ENCODE results near the gene CMPK2. TPM values are rescaled to one million over a fixed set of nuclear protein-coding genes. Genes with fewer than 3 reads are reported as not detected.
"Not testable (repeated sequence)": the region's sequence is repeated elsewhere in the genome, so short reads cannot be mapped to it uniquely, and the experiment has no call there.

CMPK2 gene, protein sequence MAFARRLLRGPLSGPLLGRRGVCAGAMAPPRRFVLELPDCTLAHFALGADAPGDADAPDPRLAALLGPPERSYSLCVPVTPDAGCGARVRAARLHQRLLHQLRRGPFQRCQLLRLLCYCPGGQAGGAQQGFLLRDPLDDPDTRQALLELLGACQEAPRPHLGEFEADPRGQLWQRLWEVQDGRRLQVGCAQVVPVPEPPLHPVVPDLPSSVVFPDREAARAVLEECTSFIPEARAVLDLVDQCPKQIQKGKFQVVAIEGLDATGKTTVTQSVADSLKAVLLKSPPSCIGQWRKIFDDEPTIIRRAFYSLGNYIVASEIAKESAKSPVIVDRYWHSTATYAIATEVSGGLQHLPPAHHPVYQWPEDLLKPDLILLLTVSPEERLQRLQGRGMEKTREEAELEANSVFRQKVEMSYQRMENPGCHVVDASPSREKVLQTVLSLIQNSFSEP
- polyA plus RNA-seq (2012; ENCODE audit: missing spikeins), result 2.9 TPM

DNA sequence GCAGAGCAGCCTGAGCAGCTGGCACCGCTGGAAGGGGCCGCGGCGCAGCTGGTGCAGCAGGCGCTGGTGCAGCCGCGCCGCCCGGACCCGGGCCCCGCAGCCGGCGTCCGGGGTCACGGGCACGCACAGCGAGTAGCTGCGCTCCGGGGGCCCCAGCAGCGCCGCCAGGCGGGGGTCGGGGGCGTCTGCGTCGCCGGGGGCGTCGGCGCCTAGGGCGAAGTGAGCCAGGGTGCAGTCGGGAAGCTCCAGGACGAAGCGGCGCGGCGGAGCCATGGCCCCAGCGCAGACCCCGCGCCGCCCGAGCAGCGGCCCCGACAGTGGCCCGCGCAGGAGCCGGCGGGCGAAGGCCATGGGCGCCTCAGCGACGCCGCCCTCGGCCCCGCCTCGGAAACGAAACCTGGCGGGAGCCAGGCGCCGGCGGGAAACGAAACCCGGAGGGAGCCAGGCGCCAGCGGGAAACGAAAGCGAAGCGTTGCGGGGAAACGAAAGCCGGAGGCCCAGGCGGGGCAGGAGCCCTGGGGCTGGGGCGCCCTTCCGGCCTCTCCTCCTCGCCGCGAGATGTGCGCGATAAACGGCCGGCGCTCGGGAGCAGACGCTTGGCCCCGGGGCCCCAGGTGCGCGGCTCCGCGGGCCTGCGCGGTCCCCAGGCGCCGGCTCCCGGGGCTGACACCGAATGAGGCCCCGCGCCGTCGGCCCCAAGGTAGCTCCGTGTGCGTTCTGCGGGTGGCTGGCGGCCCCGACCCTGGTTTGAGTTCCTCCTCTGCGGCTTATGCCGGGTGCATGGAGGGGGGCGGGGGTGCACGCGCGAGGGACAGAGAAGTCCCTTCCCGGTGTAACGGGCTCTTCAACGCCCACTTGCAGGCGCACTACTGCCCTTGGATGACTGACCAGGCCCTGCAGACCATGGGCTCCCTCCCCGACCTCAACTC is at the start of gene CMPK2:
Gene CMPK2, minus strand, starts transcription at position 562 of the 929 bp plus-strand sequence. Its CDS starts 211 bp downstream, at position 351.
- DNase-seq (ENCODE audit: insufficient read length) (peak; percentile 83), FAIRE-seq (peak; percentile 81)
- TF ChIP-seq POLR2A (IDR thresholded peaks at IDR 0.05; ENCODE audit: low read depth, low read length), result peak; percentile 60
- no peak for TF ChIP-seq TAF1 (IDR thresholded peaks at IDR 0.05; ENCODE audit: borderline replicate concordance, low read depth, low read length)

DNA sequence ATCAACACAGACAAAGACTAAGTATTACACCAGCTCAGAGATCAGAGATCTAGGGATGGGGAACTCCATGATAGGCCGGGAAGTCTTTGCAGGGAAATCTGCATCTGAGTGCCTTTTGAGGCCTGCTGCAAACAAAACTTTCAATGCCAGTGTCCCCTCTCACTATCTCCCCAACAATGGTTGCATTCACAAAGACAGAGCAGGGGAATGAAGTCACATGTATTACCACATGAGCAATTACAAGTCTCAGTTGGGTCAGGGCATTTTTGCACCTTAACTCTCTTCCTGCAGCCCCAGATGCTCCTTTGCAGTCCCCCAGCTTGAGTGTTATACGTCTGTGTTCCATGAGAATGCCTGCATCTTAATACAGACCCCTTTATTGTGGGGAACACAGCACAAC is 49.7 kb upstream of the CMPK2 start:
- no peak for TF ChIP-seq POLR2A (IDR thresholded peaks at IDR 0.05; ENCODE audit: low read depth, low read length)
- no peak for TF ChIP-seq POLR2AphosphoS5 (IDR thresholded peaks at IDR 0.05; ENCODE audit: low read depth, low read length)
- TF ChIP-seq TAF1 (IDR thresholded peaks at IDR 0.05; ENCODE audit: borderline replicate concordance, low read depth, low read length), result no peak
- FAIRE-seq (no peak), DNase-seq (ENCODE audit: insufficient read length) (no peak)

DNA sequence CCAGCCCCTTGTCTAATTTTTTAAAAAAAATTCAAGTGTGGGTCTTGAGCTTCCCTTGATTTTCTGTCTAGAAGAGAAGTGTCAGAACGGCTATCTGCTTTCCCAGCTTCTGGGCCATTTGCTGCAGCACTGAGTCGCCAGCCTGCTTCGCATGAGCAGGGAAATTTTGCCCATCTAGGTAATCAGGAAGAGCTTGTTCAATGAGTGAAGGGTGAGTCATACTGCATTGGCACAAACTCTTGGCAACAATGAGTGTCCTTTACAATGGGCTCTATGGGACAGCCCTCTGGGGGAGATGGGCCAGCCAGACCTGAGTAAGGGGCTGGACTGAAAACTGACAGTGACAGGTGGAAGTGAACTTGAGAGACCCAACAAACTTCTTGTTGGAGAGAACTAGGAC is 49.1 kb upstream of the CMPK2 start:
- FAIRE-seq, result no peak
- no peak for DNase-seq (ENCODE audit: insufficient read length)
- TF ChIP-seq POLR2A (IDR thresholded peaks at IDR 0.05; ENCODE audit: low read depth, low read length), result no peak
- TF ChIP-seq POLR2AphosphoS5 (IDR thresholded peaks at IDR 0.05; ENCODE audit: low read depth, low read length), result no peak
- no peak for TF ChIP-seq TAF1 (IDR thresholded peaks at IDR 0.05; ENCODE audit: borderline replicate concordance, low read depth, low read length)

DNA sequence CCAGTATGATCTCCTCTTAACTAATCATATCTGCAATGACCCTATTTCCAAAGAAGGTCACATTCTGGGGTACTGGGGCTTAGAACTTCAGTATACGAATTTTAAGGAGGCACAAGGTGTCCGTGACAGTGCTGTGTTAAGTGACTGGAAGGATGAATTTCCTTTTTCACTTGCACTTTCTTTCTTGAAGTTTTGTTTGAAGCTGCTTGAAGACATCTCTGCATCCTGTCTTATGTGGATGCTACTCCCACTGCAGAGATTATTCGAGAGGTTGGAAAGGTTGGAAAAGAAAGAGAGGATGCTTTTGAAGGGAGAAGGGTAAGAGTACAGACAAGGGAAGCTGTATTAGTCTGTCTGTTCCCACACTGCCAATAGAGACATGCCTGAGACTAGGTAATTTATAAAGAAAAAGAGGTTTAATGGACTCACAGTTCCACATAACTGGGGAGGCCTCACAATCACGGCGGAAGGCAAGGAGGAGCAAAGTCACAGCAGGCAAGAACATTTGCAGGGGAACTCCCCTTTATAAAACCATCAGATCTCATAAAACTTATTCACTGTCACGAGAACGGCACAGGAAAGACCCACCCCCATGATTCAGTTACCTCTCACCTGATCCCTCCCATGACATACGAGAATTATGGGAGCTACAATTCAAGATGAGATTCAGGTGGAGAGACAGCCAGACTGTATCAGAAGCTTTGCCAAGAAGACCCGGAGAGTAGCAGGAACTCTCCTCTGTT is 47.9 kb upstream of the CMPK2 start:
- FAIRE-seq (no peak), DNase-seq (ENCODE audit: insufficient read length) (no peak)
- TF ChIP-seq TAF1 (IDR thresholded peaks at IDR 0.05; ENCODE audit: borderline replicate concordance, low read depth, low read length) (no peak), POLR2AphosphoS5 (IDR thresholded peaks at IDR 0.05; ENCODE audit: low read depth, low read length) (no peak), POLR2A (IDR thresholded peaks at IDR 0.05; ENCODE audit: low read depth, low read length) (no peak)

DNA sequence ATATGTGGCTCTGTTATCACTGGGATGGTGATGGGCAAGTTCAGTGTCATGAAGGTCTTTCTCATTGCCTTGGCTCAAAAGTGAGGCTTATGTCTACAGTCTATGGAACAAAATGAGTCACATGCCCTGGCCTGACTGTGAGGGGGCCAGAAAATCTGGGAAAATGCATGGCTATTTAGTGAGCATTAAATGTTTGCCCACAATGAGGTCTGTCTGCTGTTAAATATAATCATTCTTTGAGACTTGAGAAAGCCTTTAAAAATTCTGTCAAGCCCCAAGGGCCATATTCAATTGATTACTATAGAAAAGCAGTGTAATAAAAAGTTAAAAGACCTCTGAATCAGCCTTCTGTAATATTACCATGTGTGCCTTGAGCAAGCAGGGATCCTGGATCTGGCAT is 46.0 kb upstream of the CMPK2 start:
- TF ChIP-seq POLR2A (IDR thresholded peaks at IDR 0.05; ENCODE audit: low read depth, low read length) (no peak), TAF1 (IDR thresholded peaks at IDR 0.05; ENCODE audit: borderline replicate concordance, low read depth, low read length) (no peak)
- no peak for FAIRE-seq
- no peak for DNase-seq (ENCODE audit: insufficient read length)

DNA sequence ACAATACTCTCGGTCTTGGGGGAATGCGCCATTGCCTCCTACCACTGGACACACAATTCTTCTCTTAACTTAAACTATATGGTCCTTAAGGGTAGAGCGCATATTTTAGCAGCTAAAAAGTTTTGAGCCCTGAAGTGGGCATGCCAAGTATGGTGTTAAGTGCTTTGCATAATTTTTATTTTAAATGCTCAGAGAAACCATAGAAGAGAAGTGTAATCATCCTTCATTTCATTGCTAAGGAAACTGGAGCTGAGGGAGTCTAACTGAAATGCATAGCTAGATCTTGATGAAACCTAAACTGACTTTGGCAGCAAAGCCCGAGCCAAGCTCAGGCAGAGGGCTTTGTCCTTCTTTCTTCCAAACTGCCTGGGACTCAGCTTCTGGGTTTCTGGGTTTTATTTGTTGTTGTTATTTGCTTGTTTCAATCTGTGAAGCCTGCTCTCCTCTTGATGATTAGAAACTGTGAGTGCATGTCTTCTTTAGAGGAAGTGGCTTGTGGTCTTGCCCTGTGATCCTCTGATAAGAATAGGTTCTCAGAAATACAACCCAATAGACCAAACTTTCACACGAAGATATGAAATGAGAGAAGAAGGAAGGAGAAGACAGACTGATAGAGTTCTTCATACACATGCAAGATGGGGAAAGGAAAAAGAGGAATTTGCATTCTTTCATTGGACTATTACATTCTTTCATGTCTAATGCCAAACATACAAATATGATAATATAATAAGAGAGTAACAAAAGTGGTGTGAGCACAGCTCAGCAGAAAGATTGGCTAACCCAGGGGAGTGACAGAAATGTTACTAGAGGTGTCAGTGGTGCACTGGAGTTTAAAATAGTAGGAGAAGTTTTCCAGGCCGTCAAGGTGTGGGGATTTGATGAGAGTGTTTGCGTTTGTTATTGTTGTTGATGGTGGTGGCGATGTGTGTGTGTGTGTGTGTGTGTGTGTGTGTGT is 44.0 kb upstream of the CMPK2 start:
- DNase-seq (ENCODE audit: insufficient read length) (no peak), FAIRE-seq (peak; percentile 89)
- no peak for TF ChIP-seq POLR2A (IDR thresholded peaks at IDR 0.05; ENCODE audit: low read depth, low read length)
- TF ChIP-seq TAF1 (IDR thresholded peaks at IDR 0.05; ENCODE audit: borderline replicate concordance, low read depth, low read length), result no peak
- TF ChIP-seq POLR2AphosphoS5 (IDR thresholded peaks at IDR 0.05; ENCODE audit: low read depth, low read length), result no peak

DNA sequence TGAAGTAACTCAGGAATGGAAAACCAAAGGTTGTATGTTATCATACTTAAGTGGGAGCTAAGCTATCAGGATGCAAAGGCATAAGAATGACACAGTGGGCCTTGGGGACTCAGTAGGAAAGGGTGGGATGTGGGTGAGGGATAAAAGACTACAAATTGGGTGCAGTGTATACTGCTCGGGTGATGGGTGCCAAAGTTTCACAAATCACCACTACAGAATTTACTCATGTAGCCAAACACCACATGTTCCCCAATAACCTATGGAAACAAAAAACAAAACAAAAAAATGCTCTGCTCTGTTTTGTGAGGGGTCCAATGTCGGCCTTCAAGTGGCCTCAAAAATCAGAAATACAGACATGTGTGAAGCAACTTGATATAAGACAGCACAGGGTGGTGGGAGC is 42.6 kb upstream of the CMPK2 start:
- FAIRE-seq, result no peak
- TF ChIP-seq POLR2AphosphoS5 (IDR thresholded peaks at IDR 0.05; ENCODE audit: low read depth, low read length) (no peak), TAF1 (IDR thresholded peaks at IDR 0.05; ENCODE audit: borderline replicate concordance, low read depth, low read length) (no peak), POLR2A (IDR thresholded peaks at IDR 0.05; ENCODE audit: low read depth, low read length) (no peak)
- DNase-seq (ENCODE audit: insufficient read length), result no peak

DNA sequence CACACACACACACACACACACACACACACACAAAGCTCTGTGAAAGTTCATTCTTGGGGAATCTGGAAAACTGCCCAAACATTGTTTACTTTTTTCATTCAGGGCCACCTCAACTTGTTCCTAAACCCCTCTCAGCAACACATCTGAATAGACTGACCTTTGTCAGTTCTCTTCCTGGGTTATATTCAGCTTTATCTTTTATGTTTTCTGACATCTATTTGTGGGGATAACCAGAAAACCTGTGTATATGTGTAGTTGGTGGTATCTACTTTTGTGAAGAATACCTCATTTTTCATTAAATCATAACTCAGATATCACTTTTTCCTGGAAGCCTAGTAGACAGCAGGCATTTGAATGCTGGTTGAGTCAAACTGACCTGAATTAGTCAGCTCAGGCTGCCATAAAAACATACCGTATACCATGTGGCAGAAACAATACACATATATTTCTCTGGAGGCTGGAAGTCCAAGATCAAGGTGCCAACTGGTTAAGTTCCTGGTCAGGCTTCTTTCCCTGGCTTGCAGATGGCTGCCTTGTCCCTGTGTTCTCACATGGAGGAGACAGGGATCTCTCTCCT is 40.5 kb upstream of the CMPK2 start:
- no peak for TF ChIP-seq POLR2A (IDR thresholded peaks at IDR 0.05; ENCODE audit: low read depth, low read length)
- TF ChIP-seq TAF1 (IDR thresholded peaks at IDR 0.05; ENCODE audit: borderline replicate concordance, low read depth, low read length), result no peak
- no peak for TF ChIP-seq POLR2AphosphoS5 (IDR thresholded peaks at IDR 0.05; ENCODE audit: low read depth, low read length)
- no peak for FAIRE-seq
- no peak for DNase-seq (ENCODE audit: insufficient read length)

DNA sequence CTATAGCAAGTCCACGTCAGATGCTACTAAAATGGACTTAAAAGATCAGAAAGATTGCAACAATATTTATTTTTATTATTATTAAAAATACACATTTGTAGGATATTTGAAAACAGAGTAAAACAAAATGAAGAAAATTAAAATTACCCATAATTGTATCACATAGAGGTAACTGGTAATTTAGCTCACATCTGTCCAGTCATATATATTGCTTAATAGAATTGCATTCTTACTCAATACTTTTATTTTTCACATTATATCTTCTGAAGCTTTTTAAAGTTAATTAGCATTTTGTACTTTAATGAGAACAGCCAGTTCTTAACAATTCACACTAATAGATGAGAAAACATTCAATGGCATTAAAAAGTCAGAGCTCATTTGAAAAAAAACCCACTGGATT is 40.0 kb upstream of the CMPK2 start:
- DNase-seq (ENCODE audit: insufficient read length), result no peak
- no peak for FAIRE-seq
- TF ChIP-seq POLR2AphosphoS5 (IDR thresholded peaks at IDR 0.05; ENCODE audit: low read depth, low read length) (no peak), TAF1 (IDR thresholded peaks at IDR 0.05; ENCODE audit: borderline replicate concordance, low read depth, low read length) (no peak), POLR2A (IDR thresholded peaks at IDR 0.05; ENCODE audit: low read depth, low read length) (no peak)

DNA sequence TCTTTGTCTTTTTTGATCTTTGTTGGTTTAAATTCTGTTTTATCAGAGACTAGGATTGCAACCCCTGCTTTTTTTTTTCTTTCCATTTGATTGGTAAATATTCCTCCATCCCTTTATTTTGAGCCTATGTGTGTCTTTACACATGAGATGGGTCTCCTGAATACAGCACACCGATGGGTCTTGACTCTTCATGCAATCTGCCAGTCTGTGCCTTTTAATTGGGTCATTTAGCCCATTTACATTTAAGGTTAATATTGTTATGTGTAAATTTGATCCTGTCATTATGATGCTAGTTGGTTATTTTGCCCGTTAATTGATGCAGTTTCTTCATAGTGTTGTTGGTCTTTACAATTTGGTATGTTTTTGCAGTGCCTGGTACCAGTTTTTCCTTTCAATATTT is 36.9 kb upstream of the CMPK2 start:
- not testable (repeated sequence) for DNase-seq (ENCODE audit: insufficient read length)

More for the DNA sequence above, 36.9 kb upstream of the CMPK2 start:
- FAIRE-seq, result not testable (repeated sequence)

All from GM12892 (cell line).